ENCODE data around the gene OBSCN. TPM values are rescaled to one million over a fixed set of nuclear protein-coding genes. Genes with fewer than 3 reads are reported as not detected.

Gene OBSCN
- total RNA-seq, 2 donors from 2014 or later: 5.3 to 8.0 TPM

- intact Hi-C loops (cut with DNase I, micrococcal nuclease): no loop called here
- DNase-seq (no peak), ATAC-seq (no peak)
These were observed 156.3 kb downstream of the OBSCN start for GRCh38 chr1:228364068-228364705.

GRCh38 chr1:228364706-228365213 is 156.9 kb downstream of the OBSCN start:
- intact Hi-C loops (cut with DNase I, micrococcal nuclease): no loop called here
- DNase-seq (no peak), ATAC-seq (no peak)

- intact Hi-C loops (cut with DNase I, micrococcal nuclease): no loop called here
- ATAC-seq (no peak), DNase-seq (no peak)
These were observed 157.6 kb downstream of the OBSCN start for GRCh38 chr1:228365271-228366061.

- ATAC-seq: no peak
- no peak for DNase-seq
These were observed 158.4 kb downstream of the OBSCN start for GRCh38 chr1:228366062-228366865.

GRCh38 chr1:228366866-228367741 is 159.3 kb downstream of the OBSCN start:
- DNase-seq (no peak), ATAC-seq (no peak)
- intact Hi-C loops (cut with DNase I, micrococcal nuclease): no loop called here

More at GRCh38 chr1:228366062-228366865, 158.4 kb downstream of the OBSCN start:
- intact Hi-C loops (cut with DNase I, micrococcal nuclease): no loop called here

- DNase-seq: no peak
- ATAC-seq: no peak
- intact Hi-C loops (cut with DNase I, micrococcal nuclease): no loop called here
These were observed 160.3 kb downstream of the OBSCN start for GRCh38 chr1:228367798-228368791.

GRCh38 chr1:228368801-228369607 is 161.2 kb downstream of the OBSCN start:
- intact Hi-C loops (cut with DNase I, micrococcal nuclease): no loop called here
- DNase-seq (no peak), ATAC-seq (no peak)

GRCh38 chr1:228369608-228370438 is 162.0 kb downstream of the OBSCN start:
- intact Hi-C loops (cut with DNase I, micrococcal nuclease): no loop called here
- DNase-seq (no peak), ATAC-seq (no peak)

- no peak for ATAC-seq
- DNase-seq: no peak
- intact Hi-C loops (cut with DNase I, micrococcal nuclease): no loop called here
These were observed 162.6 kb downstream of the OBSCN start for GRCh38 chr1:228370439-228370940.

- ATAC-seq (peak; percentile 44), DNase-seq (no peak)
- intact Hi-C loops (cut with DNase I, micrococcal nuclease): no loop called here
These were observed 163.3 kb downstream of the OBSCN start for GRCh38 chr1:228370941-228371740.

GRCh38 chr1:228371741-228372182 is 163.9 kb downstream of the OBSCN start:
- ATAC-seq (no peak), DNase-seq (no peak)
- intact Hi-C loops (cut with DNase I, micrococcal nuclease): no loop called here

- ATAC-seq: peak; percentile 79
These were observed 164.5 kb downstream of the OBSCN start for GRCh38 chr1:228372183-228373003.

GRCh38 chr1:228373004-228373680 is 165.3 kb downstream of the OBSCN start:
- ATAC-seq: no peak
- intact Hi-C loops (cut with DNase I, micrococcal nuclease): no loop called here
- no peak for DNase-seq

More at GRCh38 chr1:228372183-228373003, 164.5 kb downstream of the OBSCN start:
- DNase-seq: peak; percentile 62 to 66
- intact Hi-C loops (cut with DNase I, micrococcal nuclease): no loop called here
